SK-N-SH (cell line): ENCODE data around the gene ZCCHC2. TPM values are rescaled to one million over a fixed set of nuclear protein-coding genes. Genes with fewer than 3 reads are reported as not detected.

Experiments
- CTCF ChIA-PET: fragments of 300-600, 350-600 bp; formaldehyde crosslinking; extraction: SDS; loops from one replicate; lab custom pipeline; 2021; lab: Yijun Ruan, JAX
- POLR2A ChIA-PET: fragments of 350-600 bp; sonication (Branson Sonifier 250); formaldehyde crosslinking; extraction: SDS; loops from one replicate; lab custom pipeline; 2020; ENCODE audit warnings: antibody characterized with exemption, inconsistent platforms; lab: Yijun Ruan, JAX
- DNase-seq: peaks from one replicate; pipeline ENCODE4 v3.0.0; 2012
- H2AFZ ChIP-seq: fragments of 200-600 bp; sonication (generic); 2 replicates; pipeline ENCODE4 v1.8.1; 2016; ENCODE audit warnings: antibody characterized with exemption, mild to moderate bottlenecking, low read depth
- H3F3A ChIP-seq: fragments of 200-600 bp; sonication (generic); replicated peaks from 2 replicates; pipeline ENCODE3; 2016; ENCODE audit warnings: antibody characterized with exemption, mild to moderate bottlenecking; ENCODE audit not compliant: insufficient read depth
- H3K27ac ChIP-seq, 2 experiments: fragments of 200-500 bp in 1 of 2; fragments of 200-600 bp in 1 of 2; sonication (Bioruptor generic) in 1 of 2; sonication (generic), shearing (Covaris generic) in 1 of 2; 2 replicates each; pipeline versions ENCODE4 v1.5.1 to v1.6.1; 2014 to 2016; ENCODE audit warnings: low read depth in 2 of 2, inconsistent platforms in 1 of 2, low read length in 1 of 2, mild to moderate bottlenecking in 1 of 2, mixed read lengths in 1 of 2
- H3K27me3 ChIP-seq: fragments of 200-600 bp; sonication (generic), shearing (Covaris generic); 2 replicates; pipeline ENCODE4 v1.6.1; 2016; ENCODE audit warnings: mixed run types; ENCODE audit not compliant: insufficient read depth
- H3K36me3 ChIP-seq, 2 experiments: fragments of 200-500 bp in 1 of 2; fragments of 200-600 bp in 1 of 2; sonication (Bioruptor generic) in 1 of 2; sonication (generic) in 1 of 2; replicated peaks in 1 of 2; 2 replicates each; pipeline versions ENCODE3 to v1.5.1; 2014 to 2016; ENCODE audit warnings: low read length in 1 of 2, mild to moderate bottlenecking in 1 of 2; ENCODE audit not compliant: insufficient read depth in 2 of 2, control insufficient read depth in 1 of 2
- H3K4me1 ChIP-seq, 2 experiments: fragments of 200-500 bp in 1 of 2; fragments of 200-600 bp in 1 of 2; sonication (Bioruptor generic) in 1 of 2; sonication (generic), shearing (Covaris generic) in 1 of 2; 2 replicates each; pipeline versions ENCODE4 v1.5.1 to v1.6.1; 2014 to 2016; ENCODE audit warnings: low read depth in 1 of 2, low read length in 1 of 2, mixed run types in 1 of 2; ENCODE audit not compliant: insufficient read depth in 2 of 2, control insufficient read depth in 1 of 2
- H3K4me2 ChIP-seq: fragments of 200-600 bp; sonication (generic), shearing (Covaris generic); 2 replicates; pipeline ENCODE4 v1.6.1; 2017; ENCODE audit warnings: mixed run types
- H3K4me3 ChIP-seq, 2 experiments: fragments of 200-500 bp in 1 of 2; fragments of 200-600 bp in 1 of 2; sonication (Bioruptor generic) in 1 of 2; sonication (generic), shearing (Covaris generic) in 1 of 2; 2 replicates each; pipeline versions ENCODE4 v1.5.1 to v1.8.1; 2014 to 2016; ENCODE audit warnings: low read depth in 2 of 2, inconsistent platforms in 1 of 2, low read length in 1 of 2, mild to moderate bottlenecking in 1 of 2, mixed read lengths in 1 of 2, moderate library complexity in 1 of 2
- H3K79me2 ChIP-seq: fragments of 200-600 bp; sonication (generic); 2 replicates; pipeline ENCODE4 v1.8.1; 2017; ENCODE audit warnings: mild to moderate bottlenecking; ENCODE audit not compliant: insufficient read depth
- H3K9ac ChIP-seq: fragments of 200-600 bp; sonication (generic); 2 replicates; pipeline ENCODE4 v1.6.1; 2017; ENCODE audit warnings: mixed run types
- H3K9me2 ChIP-seq: fragments of 200-600 bp; sonication (generic); 2 replicates; pipeline ENCODE4 v1.6.1; 2017; ENCODE audit warnings: mixed run types
- H3K9me3 ChIP-seq: fragments of 200-600 bp; sonication (generic); 2 replicates; pipeline ENCODE4 v1.6.1; 2017; ENCODE audit warnings: mixed run types, mild to moderate bottlenecking, moderate library complexity
- H4K20me1 ChIP-seq: fragments of 200-600 bp; sonication (generic); 2 replicates; pipeline ENCODE4 v1.6.1; 2017; ENCODE audit warnings: mild to moderate bottlenecking, mixed run types; ENCODE audit not compliant: insufficient read depth
- CTCF ChIP-seq: fragments of 200-600 bp; sonication (generic); IDR thresholded peaks from 2 replicates; pipeline ENCODE4 v1.6.1; 2017; ENCODE audit warnings: antibody characterized with exemption, mild to moderate bottlenecking, moderate library complexity
- EZH2phosphoT487 ChIP-seq: fragments of 200-600 bp; sonication (generic); IDR thresholded peaks from 2 replicates; pipeline ENCODE4 v1.6.1; 2017; ENCODE audit warnings: low read depth, mixed run types, mild to moderate bottlenecking, antibody characterized with exemption, moderate library complexity, borderline replicate concordance
- FOXJ3 ChIP-seq: sonication (generic); formaldehyde crosslinking; IDR thresholded peaks from 2 replicates; pipeline ENCODE4 v1.5.1; 2020; ENCODE audit warnings: mild to moderate bottlenecking, missing genetic modification reagents
- FOXM1 ChIP-seq: IDR thresholded peaks from 2 replicates; pipeline ENCODE4 v1.4.0; 2012; ENCODE audit warnings: low read depth, mild to moderate bottlenecking
- GABPA ChIP-seq: IDR thresholded peaks from 2 replicates; pipeline ENCODE4 v1.4.0; 2012; ENCODE audit warnings: low read depth, mild to moderate bottlenecking
- IRF3 ChIP-seq: fragments of 150-350 bp; IDR thresholded peaks from 2 replicates; pipeline ENCODE4 v1.6.1; 2016; ENCODE audit warnings: mild to moderate bottlenecking, low read depth, low read length
- JUND ChIP-seq: IDR thresholded peaks from 2 replicates; pipeline ENCODE4 v1.4.0; 2012
- MEF2A ChIP-seq: IDR thresholded peaks from 2 replicates; pipeline ENCODE4 v1.4.0; 2012; ENCODE audit warnings: low read depth, borderline replicate concordance
- NFIC ChIP-seq: IDR thresholded peaks from 2 replicates; pipeline ENCODE4 v1.4.0; 2012; ENCODE audit warnings: borderline replicate concordance
- NRF1 ChIP-seq: IDR thresholded peaks from 2 replicates; pipeline ENCODE4 v1.6.1; 2012; ENCODE audit warnings: low read depth, mild to moderate bottlenecking, low read length
- RCOR1 ChIP-seq: fragments of 150-350 bp; IDR thresholded peaks from 2 replicates; pipeline ENCODE4 v1.6.1; 2017; ENCODE audit warnings: antibody characterized with exemption, low read length
- REST ChIP-seq: IDR thresholded peaks from 2 replicates; pipeline ENCODE4 v1.6.1; 2012; ENCODE audit warnings: mild to moderate bottlenecking, low read depth, low read length, moderate library complexity
- RXRA ChIP-seq: IDR thresholded peaks from 2 replicates; pipeline ENCODE4 v1.4.0; 2012; ENCODE audit warnings: low read depth, mild to moderate bottlenecking, borderline replicate concordance
- TAF1 ChIP-seq: IDR thresholded peaks from 2 replicates; pipeline ENCODE4 v1.6.1; 2012; ENCODE audit warnings: low read depth, mild to moderate bottlenecking, low read length, moderate library complexity, borderline replicate concordance
- USF1 ChIP-seq: IDR thresholded peaks from 2 replicates; pipeline ENCODE4 v1.4.0; 2012; ENCODE audit warnings: low read depth, borderline replicate concordance
- ZBTB33 ChIP-seq: IDR thresholded peaks from 2 replicates; pipeline ENCODE4 v1.4.0; 2012; ENCODE audit warnings: low read depth, borderline replicate concordance
- WGBS: methylation state at CpG from one replicate; pipeline ENCODE4 v1.1.6; 2017; ENCODE audit warnings: low lambda C conversion rate; 5-methylcytosine and 5-hydroxymethylcytosine counted together
- polyA plus RNA-seq, 3 experiments: library from polyadenylated mRNA; depleted of rRNA; stranded (reverse); fragments of >200 nt; gene quantifications; 2 replicates each; pipeline ENCODE4 v1.2.3, GENCODE V29; 2012

Gene ZCCHC2
- polyA plus RNA-seq, 1 of the 3 experiments (the other 2 are of a cell fraction), result 7.3 TPM

- peaks cover 34% of the 10 kb centered on the region for H3K79me2 ChIP-seq
- peaks cover 10 to 18% of the 10 kb centered on the region in 2 experiments; a peak in 3 of 4 replicates for H3K4me1 ChIP-seq
- no peak for DNase-seq
- H4K20me1 ChIP-seq, result no peaks in the 10 kb centered on the region; the same call in 1 of the 2 replicates
- WGBS, result 0% methylated on average over 6 of the region's 62 CpGs
- no peaks in the 10 kb centered on the region for H3F3A ChIP-seq
- ChIA-PET CTCF (interaction anchor here (1.1 to 1.8 kb wide), 3 partner anchors 50 to 97 kb away, joined by 3 to 11 read pairs (median 7); no protein-coding TSS in a partner anchor), POLR2A (no interaction called here)
- H3K27ac ChIP-seq, result peak overlapping the region; percentile 86 to 93; a peak in 3 of 4 replicates
- H3K27me3 ChIP-seq, result no peaks in the 10 kb centered on the region
- no peaks in the 10 kb centered on the region for H3K9me2 ChIP-seq
- TF ChIP-seq CTCF (no peak), MEF2A (no peak), NFIC (no peak), RCOR1 (no peak), GABPA (no peak), TAF1 (no peak), IRF3 (no peak), RXRA (no peak), FOXM1 (no peak), NRF1 (no peak), ZBTB33 (no peak), USF1 (no peak), EZH2phosphoT487 (no peak), FOXJ3 (no peak), JUND (no peak), REST (no peak)
- no peak overlapping the region for H3K4me2 ChIP-seq
- H3K4me3 ChIP-seq, result peak overlapping the region in 1 of 2 experiments; percentile 90; a peak in 2 of 4 replicates
- no peak overlapping the region for H2AFZ ChIP-seq
- no peaks in the 10 kb centered on the region for H3K36me3 ChIP-seq
- H3K9ac ChIP-seq, result no peak overlapping the region
- no peaks in the 10 kb centered on the region; the same call in 1 of the 2 replicates for H3K9me3 ChIP-seq
These were observed 397 bp downstream of the ZCCHC2 start for GRCh38 chr18:62523255-62523588.
